Keratinocyte (primary cell): ENCODE data around the gene NPFFR2.

ENCODE experiments used
- CTCF ChIP-seq, 3 experiments: IDR thresholded peaks in 1 of 3; conservative IDR thresholded peaks in 1 of 3; optimal IDR thresholded peaks in 1 of 3; 2 replicates in 2 of 3; 3 replicates in 1 of 3; pipeline versions ENCODE3 to v1.5.1; 2011; ENCODE audit warnings: low read length in 3 of 3, mild to moderate bottlenecking in 3 of 3, moderate library complexity in 2 of 3, control low read depth in 1 of 3, inconsistent platforms in 1 of 3; ENCODE audit not compliant: insufficient read depth in 2 of 3; ENCODE audit errors: extremely low read depth in 1 of 3
- EZH2 ChIP-seq: IDR thresholded peaks from one replicate; pipeline ENCODE4 v1.6.1; 2012; ENCODE audit warnings: inconsistent platforms, mild to moderate bottlenecking, low read length, moderate library complexity

- TF ChIP-seq CTCF (optimal IDR thresholded peaks at IDR 0.05 in 1 of 3, IDR thresholded peaks at IDR 0.05 in 1 of 3, conservative IDR thresholded peaks at IDR 0.05 in 1 of 3; ENCODE audit: extremely low read depth in 1 of 3, insufficient read depth in 2 of 3, low read length in 3 of 3) (no peak), EZH2 (no peak)
These were observed 154.9 kb downstream of the NPFFR2 start for GRCh38 chr4:72186714-72187113.
